Testis (tissue), 3 donors: ENCODE measurements around the gene FGF8. TPM values are rescaled to one million over a fixed set of nuclear protein-coding genes. Genes with fewer than 3 reads are reported as not detected.

Experiments
- DNase-seq: peaks from one replicate; pipeline ENCODE4 v3.0.0-alpha.2; 2019
- H3K27ac ChIP-seq, 2 donors: fragments of 200-600 bp; sonication (generic); one replicate each; pipeline ENCODE4 v1.5.1; 2019
- H3K27me3 ChIP-seq: fragments of 200-600 bp; sonication (generic); one replicate; pipeline ENCODE4 v1.5.1; 2019
- H3K36me3 ChIP-seq: fragments of 200-600 bp; sonication (generic); one replicate; pipeline ENCODE4 v1.5.1; 2017; ENCODE audit warnings: low read depth; ENCODE audit errors: missing control alignments
- H3K4me1 ChIP-seq: fragments of 200-600 bp; sonication (generic); one replicate; pipeline ENCODE4 v1.5.1; 2019
- H3K4me3 ChIP-seq, 2 donors: fragments of 200-600 bp; sonication (generic); one replicate each; pipeline ENCODE4 v1.5.1; 2017 to 2019
- H3K9me3 ChIP-seq: fragments of 200-600 bp; sonication (generic); one replicate; pipeline ENCODE4 v1.5.1; 2017
- CTCF ChIP-seq, 3 experiments: fragments of 450-650 bp in 2 of 3; fragments of 200-600 bp in 1 of 3; sonication (generic) in 1 of 3; IDR thresholded peaks; one replicate each; pipeline ENCODE4 v1.5.1; 2016 to 2019; ENCODE audit warnings: antibody characterized with exemption in 3 of 3, mild to moderate bottlenecking in 2 of 3, moderate library complexity in 1 of 3
- POLR2A ChIP-seq: fragments of 450-650 bp; IDR thresholded peaks from one replicate; pipeline ENCODE4 v1.6.1; 2017; ENCODE audit warnings: antibody characterized with exemption, mild to moderate bottlenecking, moderate library complexity
- WGBS, 2 donors: methylation state at CpG; one replicate each; pipeline ENCODE4 v1.1.5; 2018; 5-methylcytosine and 5-hydroxymethylcytosine counted together
- intact Hi-C: fragments of 100-400 bp; cut with DNase I; formaldehyde crosslinking; loops from one replicate; pipeline ENCODE4 v1.15.1; 2023; ENCODE audit warnings: low total_unique reads
- polyA plus RNA-seq: library from polyadenylated mRNA; stranded (reverse); fragments of 350-450 nt; fragmentation: Illumina TruSeq; extraction: RNeasy Lipid Tissue Mini Kit (QIAGEN cat#74804); gene quantifications from one replicate; pipeline ENCODE4 v1.2.3, GENCODE V29; 2014; ENCODE audit warnings: low read depth, low replicate concordance; ENCODE audit not compliant: insufficient read depth
- total RNA-seq, 2 donors: library from RNA; depleted of rRNA; stranded (reverse); fragments of >200 nt; gene quantifications; one replicate each; pipeline ENCODE4 v1.2.3, GENCODE V29; 2016

FGF8 gene
- total and polyA plus RNA-seq, 3 donors from 2014 or later: 0.41 to 1.1 TPM; not detected in 1

- no peak overlapping the region for H3K27ac ChIP-seq
- H3K9me3 ChIP-seq: no peaks in the 10 kb centered on the region
- H3K4me1 ChIP-seq: peaks cover 30% of the 10 kb centered on the region
- intact Hi-C loops: no loop called here
- no peak for TF ChIP-seq POLR2A
- TF ChIP-seq CTCF (IDR thresholded peaks at IDR 0.05): no peak
- no peaks in the 10 kb centered on the region for H3K36me3 ChIP-seq
- H3K27me3 ChIP-seq: peaks cover 6% of the 10 kb centered on the region
- DNase-seq: no peak
- no peak overlapping the region for H3K4me3 ChIP-seq
- WGBS, 2 donors: 86 to 94% methylated on average over 3 of the region's 3 CpGs
Measured at GRCh38 chr10:101777619-101778145, 1.8 kb upstream of the FGF8 start.

GRCh38 chr10:101776161-101776817 is 375 bp upstream of the FGF8 start:
- peaks cover 25% of the 10 kb centered on the region for H3K4me1 ChIP-seq
- H3K9me3 ChIP-seq: no peaks in the 10 kb centered on the region
- H3K36me3 ChIP-seq: no peaks in the 10 kb centered on the region
- TF ChIP-seq CTCF (IDR thresholded peaks at IDR 0.05) (no peak), POLR2A (no peak)
- H3K4me3 ChIP-seq: peak overlapping the region in 1 of 2 donors; percentile 29
- H3K27me3 ChIP-seq: peaks cover 6% of the 10 kb centered on the region
- WGBS, 2 donors: 17 to 18% methylated on average over 33 to 45 of the region's 74 CpGs
- no peak overlapping the region for H3K27ac ChIP-seq
- intact Hi-C loops: no loop called here
- no peak for DNase-seq

GRCh38 chr10:101774589-101775272 is 1.2 kb downstream of the FGF8 start:
- TF ChIP-seq POLR2A (no peak), CTCF (IDR thresholded peaks at IDR 0.05) (no peak)
- H3K9me3 ChIP-seq: no peaks in the 10 kb centered on the region
- no peak overlapping the region for H3K27ac ChIP-seq
- DNase-seq: no peak
- H3K4me3 ChIP-seq: no peak overlapping the region
- intact Hi-C loops: no loop called here
- peaks cover 20% of the 10 kb centered on the region for H3K4me1 ChIP-seq
- peaks cover 6% of the 10 kb centered on the region for H3K27me3 ChIP-seq
- no peaks in the 10 kb centered on the region for H3K36me3 ChIP-seq
- WGBS, 2 donors: 13 to 19% methylated on average over 8 to 32 of the region's 32 CpGs

GRCh38 chr10:101773923-101774588 is 1.9 kb downstream of the FGF8 start:
- Histone ChIP-seq H3K27ac (no peak overlapping the region), H3K27me3 (peaks cover 6% of the 10 kb centered on the region), H3K9me3 (no peaks in the 10 kb centered on the region), H3K4me3 (no peak overlapping the region), H3K4me1 (peaks cover 13% of the 10 kb centered on the region), H3K36me3 (no peaks in the 10 kb centered on the region)
- DNase-seq: no peak
- WGBS, 2 donors: 20 to 32% methylated on average over 13 of the region's 13 CpGs
- TF ChIP-seq POLR2A (no peak), CTCF (IDR thresholded peaks at IDR 0.05) (no peak)
- intact Hi-C loops: no loop called here
